Measurements from ENCODE around the gene LYPD8. TPM values are rescaled to one million over a fixed set of nuclear protein-coding genes. Genes with fewer than 3 reads are reported as not detected.

The LYPD8 gene
- total RNA-seq, 4 donors from 2014 or later: not detected

DNA sequence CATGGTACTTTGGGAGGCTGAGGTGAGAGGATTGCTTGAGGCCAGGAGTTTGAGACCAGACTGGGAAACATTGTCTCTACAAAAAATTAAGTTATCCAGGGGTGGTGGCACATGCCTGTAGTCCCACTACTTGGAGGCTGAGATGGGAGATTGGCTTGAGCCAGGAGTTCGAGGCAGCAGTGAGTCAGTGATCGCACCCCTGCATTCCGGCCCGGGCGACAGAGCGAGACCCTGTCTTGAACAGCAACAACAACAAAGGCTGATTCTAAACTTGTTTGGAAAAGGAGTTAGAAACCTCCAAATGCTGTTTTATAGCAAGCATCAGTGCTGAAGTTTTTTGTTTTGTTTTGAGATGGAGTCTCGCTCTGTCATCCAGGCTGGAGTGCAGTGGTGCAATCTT lies 14.7 kb downstream of the LYPD8 start:
- H3K4me3 ChIP-seq: no peak overlapping the region
- H3K4me1 ChIP-seq: no peaks in the 10 kb centered on the region
- WGBS: 95% methylated on average over 6 of the region's 7 CpGs

DNA sequence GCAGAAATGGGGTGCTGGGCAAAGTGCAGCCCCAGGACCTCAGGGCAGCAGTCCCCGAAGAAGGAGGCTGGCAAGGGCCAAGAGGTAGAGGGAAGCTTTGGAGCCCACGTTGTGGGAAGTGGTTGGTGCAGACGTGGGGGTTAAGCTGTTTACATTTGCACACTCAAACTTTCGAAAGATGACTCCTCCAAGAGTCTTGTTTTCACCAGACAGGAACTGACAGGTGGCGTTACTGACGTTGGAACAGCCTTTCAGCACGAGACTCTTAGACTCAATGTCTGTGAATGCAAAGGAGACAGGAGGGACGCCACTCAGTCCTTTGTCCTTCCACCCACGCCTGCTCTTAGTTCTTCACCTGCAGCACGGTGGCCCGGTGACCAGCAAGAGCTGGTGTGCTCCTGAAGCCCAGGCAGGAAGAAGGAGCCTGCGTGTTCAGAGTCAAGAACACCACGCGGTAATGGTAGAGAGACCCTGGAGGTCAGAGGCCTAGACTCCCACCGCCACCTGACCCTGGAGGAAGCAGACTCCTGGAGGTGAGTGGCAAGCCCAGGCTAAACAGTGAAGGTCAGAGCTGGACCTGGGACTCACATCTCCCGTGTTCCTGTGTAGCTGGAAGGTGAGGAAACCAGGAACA lies 15.9 kb downstream of the LYPD8 start:
- Histone ChIP-seq H3K36me3 (no peaks in the 10 kb centered on the region), H3K4me1 (no peaks in the 10 kb centered on the region), H3K27me3 (no peaks in the 10 kb centered on the region), H3K27ac (no peak overlapping the region), H3K9me3 (peaks cover 3% of the 10 kb centered on the region), H3K4me3 (no peak overlapping the region)
- 74% methylated on average over 12 of the region's 16 CpGs for WGBS
- TF ChIP-seq EP300 (IDR thresholded peaks at IDR 0.05) (no peak), POLR2A (IDR thresholded peaks at IDR 0.05) (no peak), POLR2AphosphoS5 (IDR thresholded peaks at IDR 0.05) (no peak)
- TF ChIP-seq, protein P1, sequence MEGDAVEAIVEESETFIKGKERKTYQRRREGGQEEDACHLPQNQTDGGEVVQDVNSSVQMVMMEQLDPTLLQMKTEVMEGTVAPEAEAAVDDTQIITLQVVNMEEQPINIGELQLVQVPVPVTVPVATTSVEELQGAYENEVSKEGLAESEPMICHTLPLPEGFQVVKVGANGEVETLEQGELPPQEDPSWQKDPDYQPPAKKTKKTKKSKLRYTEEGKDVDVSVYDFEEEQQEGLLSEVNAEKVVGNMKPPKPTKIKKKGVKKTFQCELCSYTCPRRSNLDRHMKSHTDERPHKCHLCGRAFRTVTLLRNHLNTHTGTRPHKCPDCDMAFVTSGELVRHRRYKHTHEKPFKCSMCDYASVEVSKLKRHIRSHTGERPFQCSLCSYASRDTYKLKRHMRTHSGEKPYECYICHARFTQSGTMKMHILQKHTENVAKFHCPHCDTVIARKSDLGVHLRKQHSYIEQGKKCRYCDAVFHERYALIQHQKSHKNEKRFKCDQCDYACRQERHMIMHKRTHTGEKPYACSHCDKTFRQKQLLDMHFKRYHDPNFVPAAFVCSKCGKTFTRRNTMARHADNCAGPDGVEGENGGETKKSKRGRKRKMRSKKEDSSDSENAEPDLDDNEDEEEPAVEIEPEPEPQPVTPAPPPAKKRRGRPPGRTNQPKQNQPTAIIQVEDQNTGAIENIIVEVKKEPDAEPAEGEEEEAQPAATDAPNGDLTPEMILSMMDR (IDR thresholded peaks at IDR 0.05): no peak
- no peak for DNase-seq (ENCODE audit: low spot score in 2 of 2)

More for the DNA sequence above, 14.7 kb downstream of the LYPD8 start:
- no peak for TF ChIP-seq POLR2A (IDR thresholded peaks at IDR 0.05)
- no peak for TF ChIP-seq POLR2AphosphoS5 (IDR thresholded peaks at IDR 0.05)
- no peak for TF ChIP-seq EP300 (IDR thresholded peaks at IDR 0.05)
- TF ChIP-seq, protein P1 (IDR thresholded peaks at IDR 0.05): no peak
- H3K27ac ChIP-seq: no peak overlapping the region
- no peaks in the 10 kb centered on the region for H3K36me3 ChIP-seq
- no peak for DNase-seq (ENCODE audit: low spot score in 2 of 2)
- no peaks in the 10 kb centered on the region for H3K27me3 ChIP-seq
- no peaks in the 10 kb centered on the region for H3K9me3 ChIP-seq

DNA sequence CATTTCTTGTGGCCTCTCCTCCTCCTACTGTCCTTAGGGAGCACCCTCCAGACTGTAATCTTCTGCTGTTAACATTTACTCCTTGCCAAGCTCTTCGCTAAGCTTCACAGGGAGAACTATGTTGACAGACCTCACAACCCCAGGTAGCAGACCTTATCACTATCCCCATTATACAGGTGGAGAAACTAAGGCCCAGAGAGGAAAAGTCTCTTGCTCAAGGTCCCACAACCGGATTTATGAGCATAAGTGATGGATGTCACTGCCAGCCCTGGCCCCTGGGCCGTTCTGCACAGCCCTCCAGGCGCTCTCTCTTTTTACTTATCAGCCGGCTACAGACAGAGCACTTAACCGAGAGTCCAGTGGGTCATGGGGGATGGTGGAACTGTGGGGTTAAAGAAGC lies 18.1 kb downstream of the LYPD8 start:
- no peaks in the 10 kb centered on the region for H3K36me3 ChIP-seq
- no peaks in the 10 kb centered on the region for H3K27me3 ChIP-seq
- WGBS: 74% methylated on average over 6 of the region's 6 CpGs
- H3K4me1 ChIP-seq: no peaks in the 10 kb centered on the region
- no peak overlapping the region for H3K27ac ChIP-seq
- peaks cover 6% of the 10 kb centered on the region for H3K9me3 ChIP-seq
- no peak overlapping the region for H3K4me3 ChIP-seq
- no peak for DNase-seq (ENCODE audit: low spot score in 2 of 2)
- TF ChIP-seq, protein P1 (IDR thresholded peaks at IDR 0.05): no peak
- no peak for TF ChIP-seq POLR2A (IDR thresholded peaks at IDR 0.05)
- TF ChIP-seq POLR2AphosphoS5 (IDR thresholded peaks at IDR 0.05): no peak
- TF ChIP-seq EP300 (IDR thresholded peaks at IDR 0.05): no peak

DNA sequence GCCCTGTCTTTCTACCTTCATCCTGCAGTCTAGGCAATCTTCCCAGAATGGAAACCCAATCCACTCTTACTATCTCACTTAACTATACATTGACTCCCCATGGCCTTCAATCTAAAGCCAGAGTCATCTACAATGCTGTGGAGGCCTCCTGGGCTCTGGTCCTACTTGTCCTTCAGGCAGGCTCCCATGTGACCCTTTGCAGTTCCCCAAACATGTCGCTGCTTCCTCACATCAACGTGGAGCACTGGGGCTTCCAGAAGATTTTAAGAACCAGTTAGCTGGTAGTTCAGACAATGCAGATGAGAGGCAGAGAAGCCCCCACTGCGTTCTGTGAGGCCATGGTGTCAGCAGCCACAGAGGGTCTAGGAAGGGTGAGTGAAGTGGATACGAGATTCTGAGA lies 18.6 kb downstream of the LYPD8 start:
- Histone ChIP-seq H3K36me3 (no peaks in the 10 kb centered on the region), H3K27me3 (no peaks in the 10 kb centered on the region), H3K9me3 (peaks cover 6% of the 10 kb centered on the region), H3K4me1 (no peaks in the 10 kb centered on the region), H3K4me3 (no peak overlapping the region), H3K27ac (no peak overlapping the region)
- no peak for TF ChIP-seq EP300 (IDR thresholded peaks at IDR 0.05)
- TF ChIP-seq POLR2AphosphoS5 (IDR thresholded peaks at IDR 0.05): no peak
- no peak for TF ChIP-seq POLR2A (IDR thresholded peaks at IDR 0.05)
- TF ChIP-seq, protein P1 (IDR thresholded peaks at IDR 0.05): no peak
- DNase-seq (ENCODE audit: low spot score in 2 of 2): no peak
- 60% methylated on average over 4 of the region's 4 CpGs for WGBS

DNA sequence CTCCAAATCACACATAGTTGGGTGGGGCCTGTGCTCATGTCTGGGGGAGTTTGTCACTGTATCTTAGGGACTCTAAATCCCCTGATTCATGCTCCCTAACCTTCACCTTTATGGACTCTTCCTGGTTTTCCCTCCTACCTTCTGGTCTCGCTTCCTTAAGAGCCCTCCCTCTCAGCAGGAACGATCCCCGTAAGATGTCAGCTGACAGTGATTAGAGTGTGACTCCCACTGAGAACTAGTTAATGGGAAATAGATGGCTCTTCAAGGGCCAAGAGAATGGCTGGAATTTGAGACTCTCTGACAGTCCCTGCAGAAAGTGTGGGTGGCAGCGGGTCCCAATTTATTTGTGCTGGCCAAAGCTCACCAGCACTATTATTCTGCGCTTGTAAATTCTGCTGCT lies 22.0 kb downstream of the LYPD8 start:
- H3K27ac ChIP-seq: no peak overlapping the region
- no peaks in the 10 kb centered on the region for H3K4me1 ChIP-seq
- H3K4me3 ChIP-seq: no peak overlapping the region
- peaks cover 6% of the 10 kb centered on the region for H3K9me3 ChIP-seq
- no peaks in the 10 kb centered on the region for H3K36me3 ChIP-seq
- DNase-seq (ENCODE audit: low spot score in 2 of 2): no peak
- TF ChIP-seq EP300 (IDR thresholded peaks at IDR 0.05) (no peak), POLR2A (IDR thresholded peaks at IDR 0.05) (no peak)
- TF ChIP-seq, protein P1 (IDR thresholded peaks at IDR 0.05): no peak
- H3K27me3 ChIP-seq: no peaks in the 10 kb centered on the region
- WGBS: 89% methylated on average over 5 of the region's 5 CpGs
